Effector CD4-positive, alpha-beta T cell (primary cell): ENCODE measurements around the gene EIF1AD.

Source experiments
- DNase-seq: peaks from one replicate; pipeline ENCODE4 v3.0.0-alpha.2; 2020

EIF1AD gene

GRCh38 chr11:65997286-65997685, 4.7 kb downstream of the EIF1AD start:
- DNase-seq, result no peak

GRCh38 chr11:65992056-65992455, 9.9 kb downstream of the EIF1AD start:
- DNase-seq, result no peak

- peak; percentile 92 for DNase-seq
These were observed 13.0 kb downstream of the EIF1AD start for GRCh38 chr11:65988791-65989592.

GRCh38 chr11:65987336-65987735, 14.6 kb downstream of the EIF1AD start:
- no peak for DNase-seq

- DNase-seq, result no peak
These were observed 18.4 kb downstream of the EIF1AD start for GRCh38 chr11:65983589-65983987.

- DNase-seq, result no peak
These were observed 19.0 kb downstream of the EIF1AD start for GRCh38 chr11:65982824-65983588.

GRCh38 chr11:65981972-65982823, 19.8 kb downstream of the EIF1AD start:
- DNase-seq, result no peak

GRCh38 chr11:65981101-65981740, 20.7 kb downstream of the EIF1AD start:
- no peak for DNase-seq

- DNase-seq, result no peak
These were observed 22.6 kb downstream of the EIF1AD start for GRCh38 chr11:65979261-65979759.

GRCh38 chr11:65978391-65979238, 23.3 kb downstream of the EIF1AD start:
- DNase-seq, result no peak

- DNase-seq, result no peak
These were observed 24.2 kb downstream of the EIF1AD start for GRCh38 chr11:65977621-65978390.

GRCh38 chr11:65976216-65977176, 25.5 kb downstream of the EIF1AD start:
- DNase-seq, result no peak

- no peak for DNase-seq
These were observed 26.2 kb downstream of the EIF1AD start for GRCh38 chr11:65975771-65976170.

- no peak for DNase-seq
These were observed 28.4 kb downstream of the EIF1AD start for GRCh38 chr11:65973439-65974110.

GRCh38 chr11:65972116-65972515, 29.8 kb downstream of the EIF1AD start:
- no peak for DNase-seq

GRCh38 chr11:65968600-65969482, 33.1 kb downstream of the EIF1AD start:
- DNase-seq, result no peak

GRCh38 chr11:65967329-65967934, 34.5 kb downstream of the EIF1AD start:
- DNase-seq, result no peak
